OCI-LY1 (cell line): ENCODE data around the gene PTPRD.

Source experiments
- H2AFZ ChIP-seq: fragments of 200-600 bp; sonication (generic), shearing (Covaris generic); 2 replicates; pipeline ENCODE4 v1.6.0; 2014; ENCODE audit warnings: antibody characterized with exemption, mild to moderate bottlenecking, low read length
- H3F3A ChIP-seq: fragments of 200-600 bp; sonication (generic), shearing (Covaris generic); 2 replicates; pipeline ENCODE4 v1.6.0; 2014; ENCODE audit warnings: mild to moderate bottlenecking, antibody characterized with exemption, low read length, moderate library complexity; ENCODE audit not compliant: insufficient read depth
- H3K27ac ChIP-seq: fragments of 200-600 bp; sonication (generic); 2 replicates; pipeline ENCODE4 v1.5.1; 2014; ENCODE audit warnings: low read length, mixed run types, mild to moderate bottlenecking, low read depth; ENCODE audit not compliant: poor library complexity, severe bottlenecking
- H3K27me3 ChIP-seq: fragments of 200-600 bp; sonication (generic); 2 replicates; pipeline ENCODE4 v1.6.0; 2014; ENCODE audit warnings: antibody characterized with exemption, mild to moderate bottlenecking, low read length, moderate library complexity; ENCODE audit not compliant: insufficient read depth
- H3K36me3 ChIP-seq: fragments of 200-600 bp; sonication (generic); 2 replicates; pipeline ENCODE4 v1.6.1; 2014; ENCODE audit warnings: mild to moderate bottlenecking, antibody characterized with exemption, low read length, moderate library complexity, mixed read lengths; ENCODE audit not compliant: insufficient read depth
- H3K4me1 ChIP-seq: fragments of 200-600 bp; sonication (generic); 2 replicates; pipeline ENCODE4 v1.5.1; 2014; ENCODE audit warnings: mild to moderate bottlenecking, low read length, moderate library complexity; ENCODE audit not compliant: insufficient read depth, severe bottlenecking
- H3K4me2 ChIP-seq: fragments of 200-600 bp; sonication (generic), shearing (Covaris generic); 2 replicates; pipeline ENCODE4 v1.6.1; 2014; ENCODE audit warnings: low read length
- H3K4me3 ChIP-seq: fragments of 200-600 bp; sonication (generic); 2 replicates; pipeline ENCODE4 v1.5.1; 2014; ENCODE audit warnings: low read length, low read depth, mild to moderate bottlenecking, mixed read lengths; ENCODE audit not compliant: poor library complexity, severe bottlenecking
- H3K79me2 ChIP-seq: fragments of 200-600 bp; shearing (Covaris generic); 2 replicates; pipeline ENCODE4 v1.6.1; 2016; ENCODE audit warnings: mixed run types, low read length, mixed read lengths; ENCODE audit not compliant: insufficient read depth
- H3K9ac ChIP-seq: fragments of 200-600 bp; sonication (generic), shearing (Covaris generic); 2 replicates; pipeline ENCODE4 v1.6.1; 2014; ENCODE audit warnings: mild to moderate bottlenecking, low read length, mixed read lengths
- H3K9me2 ChIP-seq: fragments of 200-600 bp; sonication (generic), shearing (Covaris generic); 2 replicates; pipeline ENCODE4 v1.6.1; 2014; ENCODE audit warnings: low read depth, mild to moderate bottlenecking, low read length, mixed read lengths
- H3K9me3 ChIP-seq: fragments of 200-600 bp; shearing (Covaris generic); 2 replicates; pipeline ENCODE4 v1.6.1; 2014; ENCODE audit warnings: low read length, mixed read lengths
- H4K20me1 ChIP-seq: fragments of 200-600 bp; sonication (generic), shearing (Covaris generic); 2 replicates; pipeline ENCODE4 v1.6.0; 2016; ENCODE audit warnings: mild to moderate bottlenecking, low read length; ENCODE audit not compliant: insufficient read depth
- CTCF ChIP-seq: fragments of 200-600 bp; sonication (generic), shearing (Covaris generic); IDR thresholded peaks from 2 replicates; pipeline ENCODE4 v1.5.1; 2017; ENCODE audit warnings: mild to moderate bottlenecking, antibody characterized with exemption, low read length, moderate library complexity, mixed read lengths
- EZH2 ChIP-seq: fragments of 200-600 bp; sonication (generic), shearing (Covaris generic); IDR thresholded peaks from 2 replicates; pipeline ENCODE4 v1.8.0; 2017; ENCODE audit warnings: borderline replicate concordance, mixed run types, mild to moderate bottlenecking, antibody characterized with exemption, low read length, moderate library complexity, mixed read lengths

PTPRD gene

GRCh38 chr9:8616414-8616813 is 1996.4 kb downstream of the PTPRD start:
- no peak overlapping the region for H2AFZ ChIP-seq
- no peaks in the 10 kb centered on the region for H4K20me1 ChIP-seq
- TF ChIP-seq EZH2, result no peak
- no peak for TF ChIP-seq CTCF
- H3K4me3 ChIP-seq, result no peak overlapping the region
- H3F3A ChIP-seq, result no peaks in the 10 kb centered on the region
- H3K36me3 ChIP-seq, result no peaks in the 10 kb centered on the region
- H3K27me3 ChIP-seq, result no peaks in the 10 kb centered on the region
- no peaks in the 10 kb centered on the region for H3K79me2 ChIP-seq
- no peaks in the 10 kb centered on the region for H3K9me2 ChIP-seq
- no peaks in the 10 kb centered on the region for H3K4me1 ChIP-seq
- H3K9ac ChIP-seq, result no peak overlapping the region
- no peak overlapping the region for H3K4me2 ChIP-seq
- no peak overlapping the region for H3K27ac ChIP-seq
- no peaks in the 10 kb centered on the region for H3K9me3 ChIP-seq

DNA sequence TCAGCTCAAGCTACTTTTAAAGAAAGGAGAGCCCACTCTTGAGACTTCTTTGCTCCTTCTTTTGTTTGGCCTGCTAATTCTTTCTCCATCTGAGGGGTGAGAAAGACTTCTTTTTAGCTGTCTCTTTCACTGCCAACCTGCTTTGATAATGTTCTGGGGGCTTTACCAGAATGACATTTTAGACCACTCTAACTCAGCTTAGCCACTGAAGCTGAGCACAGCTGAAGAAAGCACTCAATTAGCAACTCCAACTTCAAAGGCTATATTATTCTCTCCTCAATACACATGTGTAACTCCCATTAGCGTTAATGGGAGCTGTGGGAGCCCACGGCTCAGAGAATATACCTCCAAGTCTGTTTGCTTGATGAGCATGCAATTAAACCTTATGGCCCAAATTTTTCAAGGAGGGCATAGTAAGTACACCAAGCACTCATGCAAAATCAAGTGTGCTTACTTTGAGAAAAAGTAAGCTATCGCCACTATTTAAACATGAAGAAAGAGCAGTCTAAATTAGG is 1997.8 kb downstream of the PTPRD start:
- H3K4me1 ChIP-seq, result no peaks in the 10 kb centered on the region
- H3K79me2 ChIP-seq, result no peaks in the 10 kb centered on the region
- H4K20me1 ChIP-seq, result no peaks in the 10 kb centered on the region
- TF ChIP-seq CTCF (no peak), EZH2 (no peak)
- no peak overlapping the region for H3K9ac ChIP-seq
- no peak overlapping the region for H3K27ac ChIP-seq
- no peak overlapping the region for H3K4me2 ChIP-seq
- H3K4me3 ChIP-seq, result no peak overlapping the region
- H3K9me2 ChIP-seq, result no peaks in the 10 kb centered on the region
- no peaks in the 10 kb centered on the region for H3K36me3 ChIP-seq
- H2AFZ ChIP-seq, result no peak overlapping the region
- H3K9me3 ChIP-seq, result no peaks in the 10 kb centered on the region
- H3F3A ChIP-seq, result no peaks in the 10 kb centered on the region
- no peaks in the 10 kb centered on the region for H3K27me3 ChIP-seq

GRCh38 chr9:8613346-8613825 is 1999.4 kb downstream of the PTPRD start:
- Histone ChIP-seq H3K9me3 (no peaks in the 10 kb centered on the region), H3K79me2 (no peaks in the 10 kb centered on the region), H2AFZ (no peak overlapping the region), H3K9me2 (no peaks in the 10 kb centered on the region), H3F3A (no peaks in the 10 kb centered on the region), H3K4me3 (no peak overlapping the region), H4K20me1 (no peaks in the 10 kb centered on the region), H3K27me3 (no peaks in the 10 kb centered on the region), H3K4me2 (no peak overlapping the region), H3K36me3 (no peaks in the 10 kb centered on the region), H3K4me1 (no peaks in the 10 kb centered on the region), H3K9ac (no peak overlapping the region), H3K27ac (no peak overlapping the region)
- TF ChIP-seq EZH2, result no peak

DNA sequence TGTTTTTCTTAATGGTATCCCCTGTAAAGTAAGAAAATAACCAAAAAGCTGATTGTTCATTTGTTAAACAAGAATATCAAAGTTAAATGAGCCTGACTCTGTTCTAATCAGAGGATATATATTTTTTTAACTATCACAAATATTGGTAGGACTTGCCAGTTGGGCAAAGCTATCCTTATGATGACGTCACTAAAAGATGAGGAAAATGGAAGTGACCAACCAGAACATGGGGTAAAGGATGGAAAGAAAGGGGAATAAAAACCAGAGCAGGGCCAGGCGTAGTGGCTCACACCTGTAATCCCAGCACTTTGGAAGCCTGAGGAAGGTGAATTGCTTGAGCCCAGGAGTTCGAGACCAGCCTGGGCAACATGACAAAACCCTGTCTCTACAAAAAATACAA is 2001.6 kb downstream of the PTPRD start:
- H2AFZ ChIP-seq, result no peak overlapping the region
- no peaks in the 10 kb centered on the region for H3K9me2 ChIP-seq
- H3K27me3 ChIP-seq, result no peaks in the 10 kb centered on the region
- H3K4me3 ChIP-seq, result no peak overlapping the region
- H3K9ac ChIP-seq, result no peak overlapping the region
- H4K20me1 ChIP-seq, result no peaks in the 10 kb centered on the region
- H3K79me2 ChIP-seq, result no peaks in the 10 kb centered on the region
- H3K36me3 ChIP-seq, result no peaks in the 10 kb centered on the region
- no peaks in the 10 kb centered on the region for H3F3A ChIP-seq
- no peaks in the 10 kb centered on the region for H3K4me1 ChIP-seq
- TF ChIP-seq CTCF (no peak), EZH2 (no peak)
- no peak overlapping the region for H3K4me2 ChIP-seq
- H3K9me3 ChIP-seq, result no peaks in the 10 kb centered on the region
- no peak overlapping the region for H3K27ac ChIP-seq
